Caco-2 (cell line): ENCODE data around the gene ADO. TPM values are rescaled to one million over a fixed set of nuclear protein-coding genes. Genes with fewer than 3 reads are reported as not detected.

Source experiments
- BruUV-seq: library from RNA; stranded (reverse); fragments of 400-500 nt; replicated peaks from 2 replicates; lab custom pipeline; 2021; lab: Mats Ljungman, UMichigan
- CTCF ChIA-PET: fragments of 300-600 bp; sonication (Branson Sonifier 250); formaldehyde crosslinking; loops from one replicate; lab custom pipeline; 2022; ENCODE audit warnings: antibody characterized with exemption; lab: Charles Lee
- POLR2A ChIA-PET: fragments of 300-600 bp; sonication (Branson Sonifier 250); formaldehyde crosslinking; loops from one replicate; lab custom pipeline; 2022; ENCODE audit warnings: antibody characterized with exemption; lab: Charles Lee
- DNase-seq, 2 experiments: peaks; one replicate each; pipeline versions ENCODE4 v3.0.0 to v3.0.0-alpha.2; 2020 to 2022
- H3K27me3 ChIP-seq: replicated peaks from 2 replicates; pipeline ENCODE4 v1.6.0; 2011; ENCODE audit warnings: low read length; ENCODE audit not compliant: control insufficient read depth, insufficient read depth
- H3K36me3 ChIP-seq: 2 replicates; pipeline ENCODE4 v1.5.1; 2011; ENCODE audit warnings: low read length; ENCODE audit not compliant: control insufficient read depth, insufficient read depth
- H3K4me1 ChIP-seq: fragments of 250-450 bp; sonication (Bioruptor Pico); 2 replicates; pipeline ENCODE4 v1.5.1; 2020; ENCODE audit warnings: mild to moderate bottlenecking
- H3K4me3 ChIP-seq: 2 replicates; pipeline ENCODE4 v1.5.1; 2011; ENCODE audit warnings: low read depth, mild to moderate bottlenecking, control low read depth, low read length
- H3K9me3 ChIP-seq: fragments of 250-450 bp; sonication (Bioruptor Pico); 2 replicates; pipeline ENCODE4 v1.5.1; 2020; ENCODE audit warnings: mild to moderate bottlenecking, moderate library complexity
- H3K27ac Mint-ChIP-seq: one replicate; pipeline ENCODE4 v1.8.0; 2022; ENCODE audit warnings: mixed read lengths; ENCODE audit not compliant: unreplicated experiment
- H3K27me3 Mint-ChIP-seq: one replicate; pipeline ENCODE4 v1.8.0; 2022; ENCODE audit warnings: mixed read lengths; ENCODE audit not compliant: insufficient read depth, unreplicated experiment
- H3K36me3 Mint-ChIP-seq: one replicate; pipeline ENCODE4 v1.8.0; 2022; ENCODE audit warnings: mild to moderate bottlenecking, mixed read lengths; ENCODE audit not compliant: insufficient read depth, unreplicated experiment
- H3K4me1 Mint-ChIP-seq: one replicate; pipeline ENCODE4 v1.8.0; 2022; ENCODE audit warnings: low read depth, mixed read lengths; ENCODE audit not compliant: unreplicated experiment
- H3K4me3 Mint-ChIP-seq: one replicate; pipeline ENCODE4 v1.8.0; 2022; ENCODE audit warnings: mild to moderate bottlenecking, moderate library complexity, mixed read lengths; ENCODE audit not compliant: unreplicated experiment
- H3K9me3 Mint-ChIP-seq: one replicate; pipeline ENCODE4 v1.8.0; 2022; ENCODE audit warnings: mixed read lengths; ENCODE audit not compliant: unreplicated experiment
- CTCF ChIP-seq, 2 experiments: fragments of 200-600 bp in 1 of 2; IDR thresholded peaks; 1 replicate in 1 of 2; 2 replicates in 1 of 2; pipeline versions ENCODE4 v1.5.1 to v1.8.0; 2011 to 2022; ENCODE audit warnings: antibody characterized with exemption in 1 of 2, control low read depth in 1 of 2, inconsistent platforms in 1 of 2, low read depth in 1 of 2, low read length in 1 of 2, mild to moderate bottlenecking in 1 of 2, moderate library complexity in 1 of 2; ENCODE audit not compliant: insufficient read depth in 1 of 2, severe bottlenecking in 1 of 2, unreplicated experiment in 1 of 2
- intact Hi-C: fragments of 100-400 bp; cut with micrococcal nuclease; formaldehyde crosslinking; loops from one replicate; pipeline ENCODE4 v1.10.0; 2022; ENCODE audit not compliant: unreplicated experiment
- total RNA-seq: library from RNA; stranded (reverse); gene quantifications from 2 replicates; pipeline ENCODE4 v1.2.3, GENCODE V29; 2022

ADO gene
- total RNA-seq, 1 experiment from 2014 or later, result 34.1 TPM

GRCh38 chr10:62801871-62802270 is 2.6 kb upstream of the ADO start:
- Histone ChIP-seq H3K9me3 (no peaks in the 10 kb centered on the region), H3K4me3 (no peak overlapping the region), H3K27me3 (no peaks in the 10 kb centered on the region), H3K4me1 (peaks cover 20% of the 10 kb centered on the region), H3K36me3 (no peaks in the 10 kb centered on the region)
- BruUV-seq, result no TSS peak
- no peaks in the 10 kb centered on the region for H3K27me3 Mint-ChIP-seq
- no peak overlapping the region for H3K27ac Mint-ChIP-seq
- peaks cover 22% of the 10 kb centered on the region for H3K4me1 Mint-ChIP-seq
- ChIA-PET CTCF (interaction anchor here (0.5 kb wide), 1 partner anchor 16 kb away, joined by 3 read pairs; no protein-coding TSS in a partner anchor), POLR2A (no interaction called here)
- no peak for TF ChIP-seq CTCF (IDR thresholded peaks at IDR 0.05; ENCODE audit: insufficient read depth in 1 of 2, low read depth in 1 of 2, low read length in 1 of 2, severe bottlenecking in 1 of 2, unreplicated experiment in 1 of 2)
- no peak overlapping the region for H3K4me3 Mint-ChIP-seq
- intact Hi-C loops, result no loop called here
- DNase-seq, result no peak
- H3K36me3 Mint-ChIP-seq, result peaks cover 15% of the 10 kb centered on the region
- no peaks in the 10 kb centered on the region for H3K9me3 Mint-ChIP-seq

- Histone ChIP-seq H3K27me3 (no peaks in the 10 kb centered on the region), H3K9me3 (no peaks in the 10 kb centered on the region), H3K36me3 (no peaks in the 10 kb centered on the region), H3K4me1 (peaks cover 22% of the 10 kb centered on the region), H3K4me3 (peak overlapping the region; percentile 81)
- no peak for DNase-seq
- no peaks in the 10 kb centered on the region for H3K9me3 Mint-ChIP-seq
- intact Hi-C loops, result loop anchor here (1.0 kb wide), 2 partner anchors 12 to 329 kb away; partner anchors contain the start of genes EGR2 and NRBF2
- peak overlapping the region; percentile 90 for H3K4me3 Mint-ChIP-seq
- H3K4me1 Mint-ChIP-seq, result peaks cover 26% of the 10 kb centered on the region
- ChIA-PET POLR2A (interaction anchor here (1.0 to 3.3 kb wide), 3 partner anchors 12 to 329 kb away, joined by 6 to 26 read pairs (median 8); partner anchors contain the start of genes EGR2 and NRBF2), CTCF (interaction anchor here (0.9 to 1.5 kb wide), 3 partner anchors 12 to 363 kb away, joined by 4 to 11 read pairs (median 7); partner anchors contain the start of gene EGR2)
- peaks cover 23% of the 10 kb centered on the region for H3K36me3 Mint-ChIP-seq
- TSS peak; percentile 71 for BruUV-seq
- H3K27ac Mint-ChIP-seq, result peak overlapping the region; percentile 96
- H3K27me3 Mint-ChIP-seq, result no peaks in the 10 kb centered on the region
- no peak for TF ChIP-seq CTCF (IDR thresholded peaks at IDR 0.05; ENCODE audit: insufficient read depth in 1 of 2, low read depth in 1 of 2, low read length in 1 of 2, severe bottlenecking in 1 of 2, unreplicated experiment in 1 of 2)
These were observed 680 bp upstream of the ADO start for GRCh38 chr10:62803724-62804355.

- no TSS peak for BruUV-seq
- no peaks in the 10 kb centered on the region for H3K27me3 Mint-ChIP-seq
- peaks cover 23% of the 10 kb centered on the region for H3K4me1 Mint-ChIP-seq
- Histone ChIP-seq H3K36me3 (no peaks in the 10 kb centered on the region), H3K4me1 (peaks cover 21% of the 10 kb centered on the region), H3K9me3 (no peaks in the 10 kb centered on the region), H3K27me3 (no peaks in the 10 kb centered on the region), H3K4me3 (peak overlapping the region; percentile 81)
- peak overlapping the region; percentile 96 for H3K27ac Mint-ChIP-seq
- peak in 1 of 2 experiments; percentile 3 for TF ChIP-seq CTCF (IDR thresholded peaks at IDR 0.05; ENCODE audit: insufficient read depth in 1 of 2, low read depth in 1 of 2, low read length in 1 of 2, severe bottlenecking in 1 of 2, unreplicated experiment in 1 of 2)
- peak; percentile 65 to 72 for DNase-seq
- ChIA-PET POLR2A (interaction anchor here (0.5 to 3.3 kb wide), 4 partner anchors 11 to 351 kb away, joined by 3 to 26 read pairs (median 6); partner anchors contain the start of gene EGR2), CTCF (interaction anchor here (0.9 to 2.1 kb wide), 4 partner anchors 11 to 361 kb away, joined by 4 to 13 read pairs (median 9); partner anchors contain the start of gene EGR2)
- peak overlapping the region; percentile 90 for H3K4me3 Mint-ChIP-seq
- H3K36me3 Mint-ChIP-seq, result peaks cover 27% of the 10 kb centered on the region
- H3K9me3 Mint-ChIP-seq, result no peaks in the 10 kb centered on the region
- intact Hi-C loops, result loop anchor here (1.0 kb wide), 1 partner anchor 39 kb away; no protein-coding TSS in a partner anchor
These were observed 945 bp downstream of the ADO start for GRCh38 chr10:62805231-62806099.
